GM23338 (cell line): ENCODE results near the gene CFL2. TPM values are rescaled to one million over a fixed set of nuclear protein-coding genes. Genes with fewer than 3 reads are reported as not detected.

ENCODE experiments used
- ATAC-seq: fragments of 200-7000 bp; cut with Tn5 transposase; 3 replicates; pipeline ENCODE4 v1.9.1; 2020
- DNase-seq: peaks from one replicate; pipeline ENCODE4 v3.0.0-alpha.2; 2015; ENCODE audit warnings: low spot score
- H2AFZ ChIP-seq: fragments of 200-600 bp; sonication (generic); 2 replicates; pipeline ENCODE4 v1.8.0; 2016; ENCODE audit warnings: antibody characterized with exemption, mild to moderate bottlenecking, moderate library complexity
- H3F3A ChIP-seq: fragments of 200-600 bp; sonication (generic); replicated peaks from 2 replicates; pipeline ENCODE4 v1.8.0; 2017; ENCODE audit warnings: antibody characterized with exemption, mixed run types, low read depth
- H3K27ac ChIP-seq: fragments of 200-600 bp; sonication (generic); 2 replicates; pipeline ENCODE4 v1.6.1; 2016; ENCODE audit warnings: low read depth
- H3K27me3 ChIP-seq: fragments of 200-600 bp; sonication (generic); 2 replicates; pipeline ENCODE4 v1.8.0; 2016; ENCODE audit warnings: mild to moderate bottlenecking, mixed run types, moderate library complexity; ENCODE audit not compliant: insufficient read depth
- H3K36me3 ChIP-seq: fragments of 200-600 bp; sonication (generic); 2 replicates; pipeline ENCODE4 v1.8.0; 2016; ENCODE audit warnings: mild to moderate bottlenecking; ENCODE audit not compliant: insufficient read depth
- H3K4me1 ChIP-seq: fragments of 200-600 bp; sonication (generic); 2 replicates; pipeline ENCODE4 v1.8.0; 2016; ENCODE audit warnings: mild to moderate bottlenecking, moderate library complexity; ENCODE audit not compliant: insufficient read depth
- H3K4me2 ChIP-seq: fragments of 200-600 bp; sonication (generic); 2 replicates; pipeline ENCODE4 v1.7.1; 2017; ENCODE audit warnings: mixed run types
- H3K4me3 ChIP-seq: fragments of 200-600 bp; sonication (generic); 2 replicates; pipeline ENCODE4 v1.6.1; 2016; ENCODE audit warnings: mixed run types
- H3K79me2 ChIP-seq: fragments of 200-600 bp; sonication (generic); replicated peaks from 2 replicates; pipeline ENCODE4 v1.8.0; 2017; ENCODE audit warnings: mild to moderate bottlenecking; ENCODE audit not compliant: insufficient read depth
- H3K9me2 ChIP-seq: fragments of 200-600 bp; sonication (generic); 2 replicates; pipeline ENCODE4 v1.8.0; 2017; ENCODE audit not compliant: insufficient read depth
- H4K20me1 ChIP-seq: fragments of 200-600 bp; sonication (generic); replicated peaks from 2 replicates; pipeline ENCODE4 v1.8.0; 2017; ENCODE audit warnings: mild to moderate bottlenecking; ENCODE audit not compliant: insufficient read depth
- H3K27ac Mint-ChIP-seq: 2 replicates; pipeline ENCODE4 v1.8.0; 2020; ENCODE audit warnings: inconsistent platforms, mild to moderate bottlenecking, moderate library complexity, mixed read lengths
- H3K27me3 Mint-ChIP-seq: 3 replicates; pipeline ENCODE4 v1.8.0; 2022; ENCODE audit warnings: low read depth, mild to moderate bottlenecking, moderate library complexity, mixed read lengths, inconsistent platforms; ENCODE audit not compliant: insufficient read depth, poor library complexity
- H3K36me3 Mint-ChIP-seq: 3 replicates; pipeline ENCODE4 v1.8.0; 2021; ENCODE audit warnings: low read depth, mild to moderate bottlenecking, inconsistent platforms, moderate library complexity, mixed read lengths
- H3K4me1 Mint-ChIP-seq: 3 replicates; pipeline ENCODE4 v1.8.0; 2020; ENCODE audit warnings: mild to moderate bottlenecking, inconsistent platforms, mixed read lengths
- H3K4me3 Mint-ChIP-seq: 3 replicates; pipeline ENCODE4 v1.8.0; 2021; ENCODE audit warnings: moderate library complexity, mild to moderate bottlenecking, inconsistent platforms, mixed read lengths
- H3K9me3 Mint-ChIP-seq: 3 replicates; pipeline ENCODE4 v1.8.0; 2020; ENCODE audit warnings: moderate library complexity, mild to moderate bottlenecking, inconsistent platforms, mixed read lengths
- CTCF ChIP-seq, 2 experiments: fragments of 200-600 bp in 1 of 2; sonication (generic) in 1 of 2; conservative IDR thresholded peaks; 2 replicates each; pipeline versions ENCODE4 v1.5.1 to v1.6.1; 2016 to 2017; ENCODE audit warnings: antibody characterized with exemption in 2 of 2, low read depth in 2 of 2, mild to moderate bottlenecking in 2 of 2, moderate library complexity in 1 of 2
- ETS1 ChIP-seq: IDR thresholded peaks from 2 replicates; pipeline ENCODE4 v1.6.1; 2016; ENCODE audit warnings: antibody characterized with exemption
- EZH2 ChIP-seq: fragments of 200-600 bp; sonication (generic); IDR thresholded peaks from one replicate; pipeline ENCODE4 v1.8.0; 2017; ENCODE audit warnings: antibody characterized with exemption, mild to moderate bottlenecking, low read depth; ENCODE audit not compliant: unreplicated experiment
- EZH2phosphoT487 ChIP-seq: fragments of 200-600 bp; sonication (generic); IDR thresholded peaks from one replicate; pipeline ENCODE4 v1.8.1; 2018; ENCODE audit warnings: antibody characterized with exemption; ENCODE audit not compliant: unreplicated experiment
- JUNB ChIP-seq: IDR thresholded peaks from one replicate; pipeline ENCODE4 v1.6.1; 2016; ENCODE audit warnings: antibody characterized with exemption; ENCODE audit not compliant: unreplicated experiment
- NANOG ChIP-seq: IDR thresholded peaks from 2 replicates; pipeline ENCODE4 v1.6.1; 2016; ENCODE audit warnings: antibody characterized with exemption, borderline replicate concordance
- REST ChIP-seq: IDR thresholded peaks from one replicate; pipeline ENCODE4 v1.6.1; 2018; ENCODE audit warnings: antibody characterized with exemption; ENCODE audit not compliant: unreplicated experiment
- ZNF114 ChIP-seq: fragments of 250-450 bp; sonication (Bioruptor Pico); IDR thresholded peaks from 2 replicates; pipeline ENCODE4 v1.5.0; 2020; ENCODE audit warnings: mild to moderate bottlenecking, moderate library complexity
- polyA plus RNA-seq: library from polyadenylated mRNA; unstranded; fragments of >200 nt; fragmentation: Nextera tagmentation; extraction: Ambion mirVana; gene quantifications from 2 replicates; pipeline ENCODE4 v1.2.1, GENCODE V29; 2016
- total RNA-seq: library from RNA; depleted of rRNA; stranded (reverse); fragments of >200 nt; shearing (Covaris generic); gene quantifications from 2 replicates; pipeline ENCODE4 v1.2.3, GENCODE V29; 2014

Gene CFL2
- total and polyA plus RNA-seq, 2 experiments from 2014 or later: 10.9 to 14.8 TPM

GRCh38 chr14:34685819-34686428 is 28.5 kb downstream of the CFL2 start:
- TF ChIP-seq REST (no peak), CTCF (conservative IDR thresholded peaks at IDR 0.05; ENCODE audit: low read depth in 2 of 2) (no peak), ETS1 (no peak), JUNB (no peak), ZNF114 (CRISPR knock-in tag) (no peak)
- no peak overlapping the region for H3K27ac ChIP-seq
- H3F3A ChIP-seq: no peaks in the 10 kb centered on the region; the same call in 1 of the 2 replicates
- H3K36me3 ChIP-seq: no peaks in the 10 kb centered on the region
- no peaks in the 10 kb centered on the region for H3K9me2 ChIP-seq
- ATAC-seq (peak; percentile 48), DNase-seq (peak; percentile 42)
- no peak overlapping the region for H3K4me3 ChIP-seq
- H2AFZ ChIP-seq: peak overlapping the region; percentile 40; the same call in 1 of the 2 replicates
- H3K4me1 Mint-ChIP-seq: peaks cover 29% of the 10 kb centered on the region
- H3K27ac Mint-ChIP-seq: peak overlapping the region; percentile 6; the same call in 1 of the 2 replicates
- no peaks in the 10 kb centered on the region for H3K36me3 Mint-ChIP-seq
- peaks cover 22% of the 10 kb centered on the region for H3K4me1 ChIP-seq
- no peaks in the 10 kb centered on the region for H3K79me2 ChIP-seq
- H4K20me1 ChIP-seq: no peaks in the 10 kb centered on the region
- no peaks in the 10 kb centered on the region for H3K9me3 Mint-ChIP-seq
- no peak overlapping the region for H3K4me3 Mint-ChIP-seq
- H3K4me2 ChIP-seq: 0 out of 2 replicates have a peak overlapping the region, but pooled peaks have one; percentile 52
- H3K27me3 Mint-ChIP-seq: peaks cover 4% of the 10 kb centered on the region
- no peaks in the 10 kb centered on the region for H3K27me3 ChIP-seq

GRCh38 chr14:34684578-34684977 is 29.8 kb downstream of the CFL2 start:
- Mint-ChIP-seq H3K27ac (no peak overlapping the region), H3K27me3 (peaks cover 4% of the 10 kb centered on the region), H3K9me3 (no peaks in the 10 kb centered on the region), H3K4me3 (no peak overlapping the region), H3K36me3 (no peaks in the 10 kb centered on the region), H3K4me1 (peaks cover 29% of the 10 kb centered on the region)
- ATAC-seq (no peak), DNase-seq (no peak)
- Histone ChIP-seq H3K27me3 (no peaks in the 10 kb centered on the region), H3K27ac (no peak overlapping the region), H3K79me2 (no peaks in the 10 kb centered on the region), H3K36me3 (no peaks in the 10 kb centered on the region), H3K4me1 (peaks cover 22% of the 10 kb centered on the region), H3K9me2 (no peaks in the 10 kb centered on the region), H3K4me3 (no peak overlapping the region), H4K20me1 (no peaks in the 10 kb centered on the region), H3F3A (no peaks in the 10 kb centered on the region; the same call in 1 of the 2 replicates), H3K4me2 (no peak overlapping the region), H2AFZ (no peak overlapping the region)
- TF ChIP-seq NANOG: no peak
- no peak for TF ChIP-seq EZH2
- no peak for TF ChIP-seq ETS1
- TF ChIP-seq ZNF114 (CRISPR knock-in tag): no peak
- no peak for TF ChIP-seq CTCF (conservative IDR thresholded peaks at IDR 0.05; ENCODE audit: low read depth in 2 of 2)
- TF ChIP-seq JUNB: no peak
- no peak for TF ChIP-seq EZH2phosphoT487
